BLaER1 treated with 17β-estradiol and CSF1 and Interleukin-3, amounts not matched to agents 10 nM and 100 nM (cell line): ENCODE data around the gene MFAP2.
"Not testable (repeated sequence)": the region's sequence is repeated elsewhere in the genome, so short reads cannot be mapped to it uniquely, and the experiment has no call there.

Experiments
- H3K27ac ChIP-seq, 11 experiments: shearing (Covaris generic); formaldehyde crosslinking; 2 replicates each; pipeline ENCODE4 v1.8.1; 2022
- H3K27me3 ChIP-seq, 11 experiments: shearing (Covaris generic); formaldehyde crosslinking; 2 replicates each; pipeline ENCODE4 v1.8.1; 2022
- H3K36me3 ChIP-seq, 11 experiments: shearing (Covaris generic); formaldehyde crosslinking; 2 replicates each; pipeline ENCODE4 v1.8.1; 2022
- H3K4me1 ChIP-seq, 10 experiments: shearing (Covaris generic); formaldehyde crosslinking; 2 replicates each; pipeline ENCODE4 v1.8.1; 2022
- H3K4me2 ChIP-seq, 11 experiments: shearing (Covaris generic); formaldehyde crosslinking; 2 replicates each; pipeline ENCODE4 v1.8.1; 2022
- H3K4me3 ChIP-seq, 10 experiments: shearing (Covaris generic); formaldehyde crosslinking; 2 replicates each; pipeline ENCODE4 v1.8.1; 2022
- H3K9ac ChIP-seq, 11 experiments: shearing (Covaris generic); formaldehyde crosslinking; 2 replicates each; pipeline ENCODE4 v1.8.1; 2022
- H3K9me3 ChIP-seq, 11 experiments: shearing (Covaris generic); formaldehyde crosslinking; replicated peaks in 1 of 11; 2 replicates each; pipeline ENCODE4 v1.8.1; 2022
- H4K20me1 ChIP-seq, 11 experiments: shearing (Covaris generic); formaldehyde crosslinking; 2 replicates each; pipeline ENCODE4 v1.8.1; 2022
- Cebpa-rat ChIP-seq, 11 experiments: shearing (Covaris generic); IDR thresholded peaks; 2 replicates each; pipeline ENCODE4 v1.8.1; 2022

MFAP2 gene

GRCh38 chr1:16957731-16958130 is 22.7 kb downstream of the MFAP2 start:
- peaks cover 9 to 36% (median 17%) of the 10 kb centered on the region in 10 experiments; a peak in 16 of 20 replicates for H3K4me1 ChIP-seq

GRCh38 chr1:16956775-16957174 is 23.6 kb downstream of the MFAP2 start:
- Histone ChIP-seq H4K20me1 (peaks cover 0 to 13% (median 0%) of the 10 kb centered on the region in 11 experiments; a peak in 1 of 22 replicates), H3K36me3 (peaks cover 0 to 15% (median 0%) of the 10 kb centered on the region in 11 experiments; a peak in 5 of 22 replicates), H3K4me3 (no peak overlapping the region), H3K9ac (no peak overlapping the region), H3K4me2 (no peak overlapping the region), H3K4me1 (peaks cover 9 to 37% (median 21%) of the 10 kb centered on the region in 10 experiments; a peak in 17 of 20 replicates), H3K27me3 (no peaks in the 10 kb centered on the region), H3K9me3 (no peaks in the 10 kb centered on the region), H3K27ac (no peak overlapping the region)
- no peak for TF ChIP-seq Cebpa-rat (IDR thresholded peaks at IDR 0.05)

More at GRCh38 chr1:16957731-16958130, 22.7 kb downstream of the MFAP2 start:
- Histone ChIP-seq H3K9me3 (no peaks in the 10 kb centered on the region), H3K9ac (no peak overlapping the region; a peak in 1 of 22 replicates), H3K36me3 (peaks cover 0 to 15% (median 0%) of the 10 kb centered on the region in 11 experiments; a peak in 5 of 22 replicates), H3K4me3 (no peak overlapping the region), H3K4me2 (no peak overlapping the region), H3K27ac (no peak overlapping the region), H4K20me1 (peaks cover 0 to 13% (median 0%) of the 10 kb centered on the region in 11 experiments; a peak in 1 of 22 replicates), H3K27me3 (no peaks in the 10 kb centered on the region)
- TF ChIP-seq Cebpa-rat (IDR thresholded peaks at IDR 0.05) = no peak

DNA sequence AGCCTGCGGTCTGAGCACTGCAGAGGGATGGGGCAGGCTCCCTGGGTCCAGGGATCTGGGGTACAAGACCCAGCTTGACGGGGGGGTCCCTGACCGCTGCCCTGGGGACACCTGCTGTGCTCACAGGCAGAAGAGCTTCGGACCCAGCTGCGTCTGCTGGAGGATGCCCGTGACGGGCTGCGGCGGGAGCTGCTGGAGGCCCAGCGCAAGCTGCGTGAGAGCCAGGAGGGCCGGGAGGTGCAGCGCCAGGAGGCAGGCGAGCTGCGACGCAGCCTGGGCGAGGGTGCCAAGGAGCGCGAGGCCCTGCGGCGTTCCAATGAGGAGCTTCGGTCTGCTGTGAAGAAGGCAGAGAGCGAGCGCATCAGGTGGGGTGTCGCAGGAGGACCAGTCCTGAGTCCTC is 25.2 kb downstream of the MFAP2 start:
- TF ChIP-seq Cebpa-rat (IDR thresholded peaks at IDR 0.05) = no peak
- no peak overlapping the region for H3K4me3 ChIP-seq
- H3K27ac ChIP-seq = no peak overlapping the region
- H3K36me3 ChIP-seq = peaks cover 0 to 15% (median 0%) of the 10 kb centered on the region in 11 experiments; a peak in 5 of 22 replicates
- H3K9me3 ChIP-seq = no peaks in the 10 kb centered on the region
- no peaks in the 10 kb centered on the region for H3K27me3 ChIP-seq
- H3K4me2 ChIP-seq = no peak overlapping the region
- peaks cover 0 to 25% (median 12%) of the 10 kb centered on the region in 10 experiments; a peak in 12 of 20 replicates for H3K4me1 ChIP-seq
- H3K9ac ChIP-seq = 0 out of 22 replicates have a peak overlapping the region, but pooled peaks of 1 of the 11 experiments have one; percentile 5
- H4K20me1 ChIP-seq = peaks cover 0 to 22% (median 0%) of the 10 kb centered on the region in 11 experiments; a peak in 5 of 22 replicates

DNA sequence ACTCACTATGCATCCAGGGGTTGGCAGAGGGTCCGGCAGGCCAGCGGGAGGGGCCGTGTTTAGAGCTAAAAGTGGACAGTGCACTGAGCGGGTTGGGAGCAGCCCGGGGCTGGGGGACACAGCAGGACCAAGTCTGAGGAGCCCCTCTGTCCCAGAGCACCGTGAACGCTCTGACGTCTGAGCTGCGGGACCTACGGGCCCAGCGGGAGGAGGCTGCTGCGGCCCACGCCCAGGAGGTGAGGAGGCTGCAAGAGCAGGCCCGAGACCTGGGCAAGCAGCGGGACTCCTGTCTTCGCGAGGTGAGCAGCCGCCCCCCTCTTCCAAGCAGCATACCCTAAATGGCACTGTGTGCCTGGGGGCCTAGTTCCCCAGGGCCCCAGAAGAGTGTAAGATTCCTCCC is 25.8 kb downstream of the MFAP2 start:
- TF ChIP-seq Cebpa-rat (IDR thresholded peaks at IDR 0.05) = no peak
- H3K4me1 ChIP-seq = peaks cover 0 to 18% (median 8%) of the 10 kb centered on the region in 10 experiments; a peak in 11 of 20 replicates
- H3K9ac ChIP-seq = no peak overlapping the region
- H3K27ac ChIP-seq = no peak overlapping the region
- no peaks in the 10 kb centered on the region for H3K27me3 ChIP-seq
- H3K36me3 ChIP-seq = peaks cover 0 to 15% (median 0%) of the 10 kb centered on the region in 11 experiments; a peak in 5 of 22 replicates
- H3K9me3 ChIP-seq = no peaks in the 10 kb centered on the region
- no peak overlapping the region for H3K4me2 ChIP-seq
- no peak overlapping the region for H3K4me3 ChIP-seq
- peaks cover 0 to 22% (median 0%) of the 10 kb centered on the region in 11 experiments; a peak in 6 of 22 replicates for H4K20me1 ChIP-seq

- Histone ChIP-seq H3K9ac (peak overlapping the region in 2 of 11 experiments; percentile 19 to 29; a peak in 3 of 22 replicates), H3K36me3 (peaks cover 0 to 15% (median 0%) of the 10 kb centered on the region in 11 experiments; a peak in 5 of 22 replicates), H4K20me1 (peaks cover 0 to 39% (median 15%) of the 10 kb centered on the region in 11 experiments; a peak in 16 of 22 replicates), H3K4me2 (peak overlapping the region in 4 of 11 experiments; percentile 25 to 38 (median 30); a peak in 4 of 22 replicates), H3K27ac (peak overlapping the region in 5 of 11 experiments; percentile 9 to 55 (median 23); a peak in 8 of 22 replicates), H3K4me1 (peaks cover 10 to 30% (median 20%) of the 10 kb centered on the region in 10 experiments)
- not testable (repeated sequence) for H3K4me3 ChIP-seq, H3K9me3 ChIP-seq, H3K27me3 ChIP-seq
These were observed 28.0 kb downstream of the MFAP2 start for GRCh38 chr1:16952376-16952775.

- peaks cover 27 to 63% (median 52%) of the 10 kb centered on the region in 10 experiments for H3K4me1 ChIP-seq
- H3K9ac ChIP-seq = peak overlapping the region in 2 of 11 experiments; percentile 0 to 27; a peak in 1 of 22 replicates
- not testable (repeated sequence) for H3K4me3 ChIP-seq, H3K36me3 ChIP-seq, H3K9me3 ChIP-seq
- H3K4me2 ChIP-seq = peak overlapping the region in 10 of 11 experiments; percentile 47 to 85 (median 78); a peak in 19 of 22 replicates
- H3K27ac ChIP-seq = peak overlapping the region in 1 of 11 experiments; percentile 53; a peak in 1 of 22 replicates
- H4K20me1 ChIP-seq = peaks cover 0 to 54% (median 35%) of the 10 kb centered on the region in 11 experiments; a peak in 18 of 22 replicates
- peaks cover 0 to 16% (median 0%) of the 10 kb centered on the region in 11 experiments; a peak in 3 of 22 replicates for H3K27me3 ChIP-seq
These were observed 31.4 kb downstream of the MFAP2 start for GRCh38 chr1:16949026-16949425.

DNA sequence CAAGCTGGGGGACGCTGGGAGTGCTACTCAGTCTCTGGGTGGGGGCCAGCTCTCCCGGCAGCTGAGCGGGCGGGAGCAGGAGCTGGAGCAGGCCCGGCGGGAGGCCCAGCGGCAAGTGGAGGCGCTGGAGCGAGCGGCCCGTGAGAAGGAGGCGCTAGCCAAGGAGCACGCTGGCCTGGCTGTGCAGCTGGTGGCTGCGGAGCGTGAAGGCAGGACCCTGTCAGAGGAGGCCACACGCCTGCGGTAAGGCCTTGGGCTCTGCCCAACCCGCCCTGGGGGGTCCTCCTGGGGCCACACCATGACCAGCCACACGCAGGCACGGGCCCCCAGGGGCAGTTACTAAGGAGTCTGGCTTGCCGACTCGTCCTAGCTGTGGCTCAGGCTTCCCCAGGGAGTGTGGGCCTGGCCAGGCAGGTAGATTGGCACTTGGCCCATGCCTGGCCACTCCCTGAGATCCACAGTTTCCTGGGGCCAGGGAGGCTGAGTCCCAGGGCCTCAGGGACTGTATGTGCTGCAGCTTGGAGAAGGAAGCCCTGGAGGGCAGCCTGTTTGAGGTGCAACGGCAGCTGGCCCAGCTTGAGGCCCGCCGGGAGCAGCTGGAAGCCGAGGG is 32.0 kb downstream of the MFAP2 start:
- peak overlapping the region in 2 of 11 experiments; percentile 6 to 53; a peak in 5 of 22 replicates for H3K27ac ChIP-seq
- H3K36me3 ChIP-seq, H3K4me3 ChIP-seq, H3K9me3 ChIP-seq: not testable (repeated sequence)
- H3K27me3 ChIP-seq = peaks cover 0 to 16% (median 0%) of the 10 kb centered on the region in 11 experiments; a peak in 3 of 22 replicates
- peak overlapping the region in 10 of 11 experiments; percentile 0 to 65 (median 28); a peak in 12 of 22 replicates for H3K9ac ChIP-seq
- peaks cover 0 to 59% (median 36%) of the 10 kb centered on the region in 11 experiments; a peak in 18 of 22 replicates for H4K20me1 ChIP-seq
- H3K4me2 ChIP-seq = peak overlapping the region; percentile 47 to 85 (median 78)
- H3K4me1 ChIP-seq = peaks cover 33 to 70% (median 58%) of the 10 kb centered on the region in 10 experiments

DNA sequence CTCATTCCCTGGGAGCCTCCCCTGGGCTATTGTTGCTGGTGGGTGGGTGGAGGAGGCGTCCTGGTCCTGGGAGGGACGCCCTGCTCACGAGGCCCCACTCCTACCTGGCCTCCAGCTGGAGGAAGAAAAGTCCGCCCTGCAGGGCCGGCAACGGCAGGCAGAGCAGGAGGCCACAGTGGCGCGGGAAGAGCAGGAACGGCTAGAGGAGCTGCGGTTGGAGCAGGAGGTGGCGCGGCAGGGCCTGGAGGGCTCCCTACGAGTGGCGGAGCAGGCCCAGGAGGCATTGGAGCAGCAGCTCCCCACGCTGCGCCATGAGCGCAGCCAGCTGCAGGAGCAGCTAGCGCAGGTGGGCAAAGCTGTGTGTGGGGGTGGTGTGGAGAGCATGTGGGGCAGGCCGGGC is 33.8 kb downstream of the MFAP2 start:
- Histone ChIP-seq H3K27ac (no peak overlapping the region), H3K36me3 (peaks cover 0 to 6% (median 0%) of the 10 kb centered on the region in 11 experiments; a peak in 5 of 22 replicates), H4K20me1 (peaks cover 0 to 59% (median 36%) of the 10 kb centered on the region in 11 experiments; a peak in 18 of 22 replicates)

GRCh38 chr1:16946185-16946584 is 34.2 kb downstream of the MFAP2 start:
- not testable (repeated sequence) for H3K4me3 ChIP-seq, H3K9me3 ChIP-seq, H3K27ac ChIP-seq, H3K36me3 ChIP-seq
- H3K27me3 ChIP-seq = peaks cover 0 to 16% (median 0%) of the 10 kb centered on the region in 11 experiments; a peak in 3 of 22 replicates
- H3K4me1 ChIP-seq = peaks cover 34 to 61% (median 54%) of the 10 kb centered on the region in 10 experiments
- peak overlapping the region; percentile 12 to 97 (median 77); a peak in 20 of 22 replicates for H3K4me2 ChIP-seq
- H4K20me1 ChIP-seq = peaks cover 0 to 54% (median 35%) of the 10 kb centered on the region in 11 experiments; a peak in 18 of 22 replicates
- H3K9ac ChIP-seq = peak overlapping the region in 5 of 11 experiments; percentile 7 to 48 (median 35); a peak in 9 of 22 replicates

More for the DNA sequence above, 33.8 kb downstream of the MFAP2 start:
- peak overlapping the region in 4 of 11 experiments; percentile 7 to 48 (median 36); a peak in 8 of 22 replicates for H3K9ac ChIP-seq
- TF ChIP-seq Cebpa-rat (IDR thresholded peaks at IDR 0.05) = no peak
- H3K4me1 ChIP-seq = peaks cover 34 to 63% (median 55%) of the 10 kb centered on the region in 10 experiments
- no peaks in the 10 kb centered on the region for H3K9me3 ChIP-seq
- H3K4me3 ChIP-seq = no peak overlapping the region
- peak overlapping the region in 10 of 11 experiments; percentile 12 to 97 (median 78); a peak in 19 of 22 replicates for H3K4me2 ChIP-seq
- peaks cover 0 to 16% (median 0%) of the 10 kb centered on the region in 11 experiments; a peak in 3 of 22 replicates for H3K27me3 ChIP-seq

DNA sequence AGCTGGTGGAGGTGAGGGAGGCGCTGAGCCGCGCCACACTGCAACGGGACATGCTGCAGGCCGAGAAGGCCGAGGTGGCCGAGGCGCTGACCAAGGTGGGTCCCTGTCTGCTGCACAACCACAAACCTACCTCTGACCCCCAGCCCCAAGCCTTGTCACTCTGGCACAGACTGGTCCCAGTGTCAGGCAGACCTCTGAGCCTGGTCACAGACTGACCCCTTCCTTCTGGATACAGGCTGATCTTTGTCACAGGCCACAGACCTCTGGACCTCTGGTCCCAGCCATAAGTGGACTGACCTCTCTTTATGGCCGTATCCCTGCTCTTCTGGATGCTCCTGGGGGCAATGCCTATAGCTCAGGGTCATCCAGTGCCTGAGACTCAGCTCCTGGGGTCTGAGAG is 34.9 kb downstream of the MFAP2 start:
- H3K4me2 ChIP-seq = peak overlapping the region; percentile 12 to 97 (median 77); a peak in 20 of 22 replicates

More for the DNA sequence above, 34.9 kb downstream of the MFAP2 start:
- H3K36me3 ChIP-seq, H3K27ac ChIP-seq, H3K9me3 ChIP-seq, H3K4me3 ChIP-seq: not testable (repeated sequence)
- Histone ChIP-seq H3K27me3 (peaks cover 0 to 16% (median 0%) of the 10 kb centered on the region in 11 experiments; a peak in 3 of 22 replicates), H3K4me1 (peaks cover 34 to 61% (median 53%) of the 10 kb centered on the region in 10 experiments), H3K9ac (peak overlapping the region in 5 of 11 experiments; percentile 7 to 48 (median 35); a peak in 8 of 22 replicates), H4K20me1 (peaks cover 0 to 52% (median 34%) of the 10 kb centered on the region in 11 experiments; a peak in 18 of 22 replicates)
